Measurements from ENCODE around the gene PCSK5.
A peak's percentile ranks its signal among the peaks of the same experiment; 100 is the strongest.
"Not testable (repeated sequence)": the region's sequence is repeated elsewhere in the genome, so short reads cannot be mapped to it uniquely, and the experiment has no call there.

PCSK5 gene

GRCh38 chr9:75889977-75890471, 449 bp upstream of the PCSK5 start:
- DNase-seq (ENCODE audit: low spot score) = peak; percentile 72

- DNase-seq (ENCODE audit: low spot score) = peak; percentile 59
Measured at GRCh38 chr9:75891277-75891741, 836 bp downstream of the PCSK5 start.

- DNase-seq (ENCODE audit: low spot score) = peak; percentile 35
Measured at GRCh38 chr9:75891771-75892215, 1.3 kb downstream of the PCSK5 start.

GRCh38 chr9:75892216-75892911, 1.9 kb downstream of the PCSK5 start:
- peak; percentile 73 for DNase-seq (ENCODE audit: low spot score)

- peak; percentile 43 for DNase-seq (ENCODE audit: low spot score)
Measured at GRCh38 chr9:75893106-75893505, 2.6 kb downstream of the PCSK5 start.

- no peak for DNase-seq (ENCODE audit: low spot score)
Measured at GRCh38 chr9:75894566-75894965, 4.1 kb downstream of the PCSK5 start.

- no peak for DNase-seq (ENCODE audit: low spot score)
Measured at GRCh38 chr9:75895112-75895511, 4.6 kb downstream of the PCSK5 start.

- DNase-seq (ENCODE audit: low spot score) = no peak
Measured at GRCh38 chr9:75896193-75896592, 5.7 kb downstream of the PCSK5 start.

GRCh38 chr9:75900893-75901524, 10.5 kb downstream of the PCSK5 start:
- not testable (repeated sequence) for DNase-seq (ENCODE audit: low spot score)

GRCh38 chr9:75903785-75904360, 13.4 kb downstream of the PCSK5 start:
- peak; percentile 79 for DNase-seq (ENCODE audit: low spot score)

- DNase-seq (ENCODE audit: low spot score) = peak; percentile 16
Measured at GRCh38 chr9:75904364-75904763, 13.9 kb downstream of the PCSK5 start.

- no peak for DNase-seq (ENCODE audit: low spot score)
Measured at GRCh38 chr9:75906531-75906930, 16.1 kb downstream of the PCSK5 start.

GRCh38 chr9:75907329-75907728, 16.9 kb downstream of the PCSK5 start:
- DNase-seq (ENCODE audit: low spot score) = no peak

GRCh38 chr9:75907923-75908322, 17.4 kb downstream of the PCSK5 start:
- no peak for DNase-seq (ENCODE audit: low spot score)

- DNase-seq (ENCODE audit: low spot score) = peak; percentile 50
Measured at GRCh38 chr9:75909776-75910175, 19.3 kb downstream of the PCSK5 start.

GRCh38 chr9:75910731-75911130, 20.3 kb downstream of the PCSK5 start:
- no peak for DNase-seq (ENCODE audit: low spot score)

- no peak for DNase-seq (ENCODE audit: low spot score)
Measured at GRCh38 chr9:75911390-75911789, 20.9 kb downstream of the PCSK5 start.

GRCh38 chr9:75912951-75913350, 22.5 kb downstream of the PCSK5 start:
- no peak for DNase-seq (ENCODE audit: low spot score)

- no peak for DNase-seq (ENCODE audit: low spot score)
Measured at GRCh38 chr9:75914002-75914401, 23.5 kb downstream of the PCSK5 start.

GRCh38 chr9:75914883-75915452, 24.5 kb downstream of the PCSK5 start:
- DNase-seq (ENCODE audit: low spot score) = no peak

- DNase-seq (ENCODE audit: low spot score) = no peak
Measured at GRCh38 chr9:75918154-75918553, 27.7 kb downstream of the PCSK5 start.

- DNase-seq (ENCODE audit: low spot score) = no peak
Measured at GRCh38 chr9:75918909-75919308, 28.4 kb downstream of the PCSK5 start.

Measured in RKO (cell line).